NCI-H2081 treated with DMSO at 0.1 percent for 48 hours (cell line): Measurements from ENCODE around the gene GATA2.

Experiments
- DNase-seq: peaks from one replicate; lab custom pipeline; 2025; lab: John Stamatoyannopoulos, UW

Gene GATA2

DNA sequence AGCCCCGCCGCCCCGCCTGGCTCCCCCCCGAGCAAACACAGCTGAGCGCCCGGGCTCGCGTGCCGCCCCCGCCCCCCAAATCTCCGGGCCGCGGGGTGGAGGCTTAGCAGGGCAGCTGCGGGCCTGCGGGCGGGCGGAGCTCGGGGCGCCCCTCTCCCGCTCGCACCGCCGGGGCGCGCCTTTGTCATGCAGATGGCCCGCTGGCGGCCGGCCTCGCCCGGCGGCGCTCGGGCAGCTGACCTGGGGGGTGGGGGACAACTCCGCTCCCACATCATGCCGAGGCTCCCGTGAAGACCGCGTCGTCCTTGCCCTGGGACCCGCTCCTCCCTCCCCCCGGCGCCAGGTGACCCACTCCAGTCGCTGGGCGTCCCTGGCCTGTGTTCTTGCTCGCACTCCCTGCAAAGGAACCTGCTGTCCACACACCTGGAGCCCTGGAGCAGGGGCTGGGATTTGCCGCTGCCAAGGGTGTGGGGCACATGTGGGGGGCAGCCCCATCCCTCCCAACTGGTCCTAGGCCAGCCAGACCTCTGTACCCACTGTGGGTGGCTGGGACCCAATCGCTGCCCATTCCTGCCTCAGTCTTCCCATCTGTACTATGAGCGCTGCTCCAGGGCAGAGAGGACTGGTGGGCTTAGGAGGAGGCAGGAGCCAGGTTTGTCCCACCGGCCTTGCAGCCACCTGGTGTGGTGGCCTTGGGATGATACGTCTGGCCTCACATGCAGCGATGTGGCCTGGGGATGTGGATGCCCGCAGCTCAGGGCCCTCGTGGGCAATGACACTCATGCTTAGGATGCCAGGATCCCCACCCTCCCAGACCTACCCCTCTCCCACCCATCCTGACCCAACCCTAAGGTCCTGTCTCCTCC is 59.8 kb downstream of the GATA2 start:
- no peak for DNase-seq

DNA sequence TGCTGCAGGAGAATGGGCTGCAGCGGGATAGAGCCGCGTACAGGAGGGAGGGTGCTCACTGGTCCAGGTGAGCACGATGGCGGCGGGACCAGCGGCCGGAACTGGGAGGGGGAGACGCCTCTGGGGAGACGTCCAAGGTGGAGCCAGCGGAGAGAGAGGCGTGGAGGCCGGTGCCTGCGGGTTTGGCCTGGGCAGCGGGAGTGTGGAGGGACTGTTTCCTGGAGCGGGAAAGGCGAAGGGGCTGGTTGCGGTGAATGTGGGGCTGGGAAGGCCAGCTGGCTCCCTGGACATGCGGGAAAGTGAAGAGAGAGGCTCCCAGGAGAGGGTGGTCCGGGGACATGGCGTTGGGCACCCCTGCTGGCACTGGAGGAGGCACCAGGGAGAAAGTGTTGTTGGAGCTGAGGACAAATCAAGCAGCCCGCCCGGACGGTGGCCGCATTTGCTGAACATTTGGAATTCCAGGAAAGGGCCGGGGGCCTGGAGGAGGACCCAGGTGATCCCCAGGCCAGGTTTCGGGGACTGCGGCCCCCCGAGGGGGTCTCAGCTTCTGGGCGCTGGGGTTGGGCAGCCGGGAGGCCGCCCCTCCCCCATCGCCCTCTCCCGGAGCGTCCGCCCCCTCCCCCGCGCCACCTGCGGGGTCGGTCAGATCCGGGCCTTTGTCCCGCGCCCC is 60.6 kb downstream of the GATA2 start:
- DNase-seq = no peak

DNA sequence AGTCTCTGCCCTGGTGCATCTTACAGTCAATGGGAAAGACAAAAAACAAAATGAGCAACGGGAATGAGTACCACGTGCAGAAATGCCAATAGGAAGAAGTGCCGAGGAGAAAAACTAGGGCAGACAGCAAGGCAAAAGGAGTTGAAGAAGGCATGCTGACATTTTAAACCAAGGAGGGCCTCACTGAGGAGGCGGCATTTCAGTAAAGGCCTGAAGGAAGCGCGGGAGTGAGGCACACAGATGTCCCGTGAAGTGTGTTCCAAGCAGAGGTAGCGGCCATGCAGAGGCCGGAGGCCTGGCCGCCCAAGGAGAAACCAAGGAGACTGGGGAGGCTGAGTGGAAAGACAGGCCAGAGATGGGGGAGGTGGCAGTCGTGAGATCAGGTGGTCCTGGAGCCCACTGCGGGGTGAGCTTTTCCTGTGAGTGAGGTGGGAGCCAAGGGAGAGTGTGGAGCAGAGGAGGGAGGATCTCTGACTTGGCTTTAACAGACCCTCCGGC is 61.1 kb downstream of the GATA2 start:
- no peak for DNase-seq

DNA sequence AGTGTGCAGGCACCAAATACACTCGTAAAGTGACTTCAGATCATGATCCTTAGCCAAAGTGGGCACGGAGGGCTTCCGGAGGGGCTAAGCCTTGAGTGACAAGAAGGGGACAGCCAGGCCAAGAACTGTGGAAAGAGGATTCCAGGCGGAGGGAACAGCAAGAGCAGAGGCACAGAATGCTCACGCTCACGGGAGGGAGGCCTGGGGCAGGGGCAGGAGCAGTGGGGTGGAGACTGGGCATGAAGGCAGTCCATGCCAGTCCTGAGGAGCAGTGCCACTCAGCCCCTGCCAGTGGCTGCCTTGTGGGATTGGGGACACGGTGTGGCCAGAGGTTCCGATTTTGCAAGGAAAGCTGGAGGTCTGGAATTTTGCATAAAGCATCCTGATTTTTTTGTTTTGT is 62.3 kb downstream of the GATA2 start:
- DNase-seq = no peak

- no peak for DNase-seq
Measured at GRCh38 chr3:128430301-128430700, 62.7 kb downstream of the GATA2 start.

DNA sequence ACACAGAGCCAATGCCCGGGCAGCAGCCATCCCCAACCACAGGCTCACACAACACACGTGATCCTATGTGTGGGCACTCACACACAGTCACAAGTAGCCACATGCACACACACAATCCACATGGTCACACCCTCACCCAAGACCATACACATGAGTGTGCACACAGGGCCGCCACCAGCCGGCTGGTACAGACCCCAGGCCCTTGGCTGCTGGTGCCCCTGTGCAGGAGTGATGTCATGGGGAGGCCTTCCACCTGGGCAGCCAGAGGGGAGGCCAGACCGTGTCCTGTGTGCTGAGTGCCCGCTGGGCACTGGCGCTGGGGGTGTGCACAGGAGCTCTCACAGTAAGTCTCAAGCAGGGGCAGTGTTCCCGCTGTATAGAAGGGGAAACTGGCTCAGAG is 63.2 kb downstream of the GATA2 start:
- DNase-seq = no peak
